Hair follicular keratinocyte (primary cell): ENCODE measurements around the gene ZPBP. TPM values are rescaled to one million over a fixed set of nuclear protein-coding genes. Genes with fewer than 3 reads are reported as not detected.

Source experiments
- total RNA-seq: library from RNA; depleted of rRNA; stranded (reverse); fragments of >200 nt; gene quantifications from 2 replicates; pipeline ENCODE4 v1.2.3, GENCODE V29; 2015

The ZPBP gene, protein sequence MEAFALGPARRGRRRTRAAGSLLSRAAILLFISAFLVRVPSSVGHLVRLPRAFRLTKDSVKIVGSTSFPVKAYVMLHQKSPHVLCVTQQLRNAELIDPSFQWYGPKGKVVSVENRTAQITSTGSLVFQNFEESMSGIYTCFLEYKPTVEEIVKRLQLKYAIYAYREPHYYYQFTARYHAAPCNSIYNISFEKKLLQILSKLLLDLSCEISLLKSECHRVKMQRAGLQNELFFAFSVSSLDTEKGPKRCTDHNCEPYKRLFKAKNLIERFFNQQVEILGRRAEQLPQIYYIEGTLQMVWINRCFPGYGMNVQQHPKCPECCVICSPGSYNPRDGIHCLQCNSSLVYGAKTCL
- total RNA-seq = not detected in 2 replicates

DNA sequence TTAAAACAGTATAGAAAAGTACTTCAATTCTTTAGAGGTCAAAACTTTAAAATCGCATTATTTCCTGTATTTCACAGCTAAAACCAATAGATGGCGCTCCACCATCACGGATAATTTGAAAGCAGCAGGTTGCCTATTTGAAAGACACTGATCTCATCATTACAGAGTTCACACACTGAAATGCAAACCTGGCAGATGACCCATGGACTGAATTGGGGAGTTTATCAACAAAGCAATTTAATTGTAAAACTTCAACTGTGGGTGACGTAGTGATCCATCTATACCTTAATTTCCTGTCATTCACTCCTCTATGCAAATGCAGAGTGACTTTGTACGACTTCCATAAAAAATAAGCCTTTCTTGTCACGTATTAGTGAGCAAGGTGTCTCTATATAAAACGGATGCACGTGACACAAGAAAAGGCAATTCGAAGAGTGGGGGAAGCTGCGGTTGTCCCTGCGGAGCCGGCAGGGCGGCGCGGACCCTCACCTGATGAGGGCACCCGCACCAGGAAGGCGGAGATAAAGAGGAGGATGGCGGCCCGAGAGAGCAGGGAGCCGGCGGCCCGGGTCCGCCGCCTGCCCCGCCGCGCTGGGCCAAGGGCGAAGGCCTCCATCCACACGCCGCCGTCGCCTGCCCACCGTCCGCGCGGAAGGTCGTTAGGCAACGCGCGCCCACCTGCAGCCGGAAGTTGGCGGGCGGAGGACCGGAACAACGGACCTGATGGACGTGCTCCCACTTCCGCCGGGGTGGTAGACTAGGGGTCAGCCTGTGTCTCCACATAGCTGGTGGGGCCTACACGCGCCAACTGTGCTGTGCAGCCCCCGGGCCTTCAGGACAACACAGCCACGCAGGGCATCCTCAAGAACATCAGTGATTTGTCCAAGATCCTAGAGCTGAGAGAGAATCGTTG lies at the start of gene ZPBP:
Gene ZPBP, minus strand, starts transcription at position 668 of the 913 bp plus-strand sequence. Its CDS starts 52 bp downstream, at position 616.

Other genes with a start within 250 kb of the ZPBP start
- gene IKZF1, start 211.5 kb upstream of the ZPBP start, total RNA-seq = not detected in 2 replicates